Thoracic aorta (tissue), 2 donors: ENCODE measurements around the gene TYK2. TPM values are rescaled to one million over a fixed set of nuclear protein-coding genes. Genes with fewer than 3 reads are reported as not detected.

Experiments
- ATAC-seq: fragments of 150-250 bp; one replicate; pipeline ENCODE4 v1.8.0; 2017; ENCODE audit warnings: low read depth; ENCODE audit not compliant: insufficient number of reproducible peaks, low FRiP score
- DNase-seq: peaks from one replicate; pipeline ENCODE4 v3.0.0-alpha.2; 2020; ENCODE audit warnings: low spot score
- H3K27ac ChIP-seq, 2 donors: fragments of 200-600 bp; sonication (generic); 1 replicate in 1 of 2; 2 replicates in 1 of 2; pipeline ENCODE4 v1.5.1; 2016; ENCODE audit warnings: mild to moderate bottlenecking in 2 of 2, moderate library complexity in 2 of 2
- H3K27me3 ChIP-seq: fragments of 200-600 bp; sonication (generic); replicated peaks from 2 replicates; pipeline ENCODE4 v1.6.0; 2016; ENCODE audit warnings: mild to moderate bottlenecking; ENCODE audit not compliant: insufficient read depth
- H3K36me3 ChIP-seq: fragments of 200-600 bp; sonication (generic); one replicate; pipeline ENCODE4 v1.5.1; 2016
- H3K4me1 ChIP-seq, 2 donors: fragments of 200-600 bp; sonication (generic); 1 replicate in 1 of 2; 2 replicates in 1 of 2; pipeline versions ENCODE4 v1.5.1 to v1.6.0; 2016; ENCODE audit warnings: low read depth in 2 of 2, mild to moderate bottlenecking in 1 of 2; ENCODE audit not compliant: control insufficient read depth in 1 of 2
- H3K4me3 ChIP-seq: fragments of 200-600 bp; sonication (generic); 2 replicates; pipeline ENCODE4 v1.5.1; 2016; ENCODE audit warnings: mild to moderate bottlenecking
- H3K9me3 ChIP-seq: fragments of 200-600 bp; sonication (generic); 2 replicates; pipeline ENCODE4 v1.5.1; 2016
- CTCF ChIP-seq: fragments of 200-600 bp; sonication (generic); IDR thresholded peaks from one replicate; pipeline ENCODE4 v1.5.1; 2019; ENCODE audit warnings: antibody characterized with exemption
- total RNA-seq, 2 donors: library from RNA; depleted of rRNA; stranded (reverse); fragments of >200 nt; gene quantifications; one replicate each; pipeline versions ENCODE4 v1.1.0 to v1.2.3, GENCODE V29; 2016

TYK2 gene
- total RNA-seq, 2 donors from 2014 or later: 79.3 to 96.7 TPM

DNA sequence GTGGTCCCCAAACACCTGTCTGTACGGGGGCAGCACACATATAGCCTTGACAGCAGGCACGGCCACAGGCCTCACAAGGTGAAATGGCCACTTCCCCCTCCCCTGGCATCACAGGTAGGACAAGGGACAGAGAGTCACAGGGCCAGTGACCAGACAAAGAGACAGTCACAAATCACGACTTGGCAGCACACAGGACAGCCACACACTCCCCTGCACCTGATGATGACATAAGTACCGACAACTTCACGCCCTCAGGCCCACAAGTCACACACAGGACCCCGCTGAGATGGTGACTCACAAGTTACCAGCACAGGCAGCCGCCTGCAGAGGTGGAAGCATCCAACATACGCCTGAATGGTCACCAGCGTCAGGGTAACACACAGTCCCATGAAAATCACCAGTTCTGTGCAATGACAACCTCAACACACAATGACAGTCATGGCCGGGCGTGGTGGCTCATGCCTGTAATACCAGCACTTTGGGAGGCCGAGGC is 16.5 kb downstream of the TYK2 start:
- ATAC-seq (no peak), DNase-seq (no peak)
- H3K27ac ChIP-seq: no peak overlapping the region
- no peaks in the 10 kb centered on the region for H3K4me1 ChIP-seq
- no peaks in the 10 kb centered on the region for H3K27me3 ChIP-seq
- no peaks in the 10 kb centered on the region for H3K9me3 ChIP-seq
- no peak for TF ChIP-seq CTCF
- peaks cover 41% of the 10 kb centered on the region for H3K36me3 ChIP-seq
- H3K4me3 ChIP-seq: no peak overlapping the region

GRCh38 chr19:10362259-10362658 is 18.1 kb downstream of the TYK2 start:
- peaks cover 51% of the 10 kb centered on the region for H3K36me3 ChIP-seq
- H3K4me1 ChIP-seq: no peaks in the 10 kb centered on the region
- H3K9me3 ChIP-seq: no peaks in the 10 kb centered on the region
- H3K27ac ChIP-seq: no peak overlapping the region
- no peak overlapping the region for H3K4me3 ChIP-seq
- H3K27me3 ChIP-seq: no peaks in the 10 kb centered on the region
- ATAC-seq (no peak), DNase-seq (no peak)
- no peak for TF ChIP-seq CTCF

- ATAC-seq: no peak
Measured at GRCh38 chr19:10361569-10362011, 18.8 kb downstream of the TYK2 start.

DNA sequence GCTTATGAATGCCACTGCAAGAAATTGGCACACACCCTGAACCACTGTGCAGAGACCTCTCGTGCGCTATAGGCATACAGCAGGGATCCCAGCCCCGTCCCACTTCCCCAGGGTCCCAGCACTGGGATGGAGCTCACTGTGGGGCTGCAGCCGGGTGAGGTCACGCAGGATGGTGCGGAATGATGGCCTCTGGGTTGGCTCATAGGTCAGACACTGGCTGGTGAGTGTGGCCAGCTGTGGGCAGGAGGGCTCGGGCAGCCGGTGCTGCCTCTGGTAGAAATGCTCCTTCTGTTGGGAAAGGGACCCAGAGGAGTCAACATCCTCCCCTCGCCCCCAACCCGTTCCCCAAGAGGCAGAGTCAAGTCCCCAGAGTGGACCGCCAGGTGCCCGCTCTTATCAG is 23.9 kb downstream of the TYK2 start:
- Histone ChIP-seq H3K27ac (no peak overlapping the region), H3K4me1 (no peaks in the 10 kb centered on the region), H3K36me3 (peaks cover 45% of the 10 kb centered on the region), H3K27me3 (no peaks in the 10 kb centered on the region), H3K4me3 (no peak overlapping the region), H3K9me3 (no peaks in the 10 kb centered on the region)
- DNase-seq (no peak), ATAC-seq (no peak)
- TF ChIP-seq CTCF: no peak

More at GRCh38 chr19:10361569-10362011, 18.8 kb downstream of the TYK2 start:
- Histone ChIP-seq H3K27me3 (no peaks in the 10 kb centered on the region), H3K36me3 (peaks cover 49% of the 10 kb centered on the region), H3K4me3 (no peak overlapping the region), H3K27ac (no peak overlapping the region), H3K4me1 (no peaks in the 10 kb centered on the region), H3K9me3 (no peaks in the 10 kb centered on the region)
- TF ChIP-seq CTCF: no peak
- no peak for DNase-seq

DNA sequence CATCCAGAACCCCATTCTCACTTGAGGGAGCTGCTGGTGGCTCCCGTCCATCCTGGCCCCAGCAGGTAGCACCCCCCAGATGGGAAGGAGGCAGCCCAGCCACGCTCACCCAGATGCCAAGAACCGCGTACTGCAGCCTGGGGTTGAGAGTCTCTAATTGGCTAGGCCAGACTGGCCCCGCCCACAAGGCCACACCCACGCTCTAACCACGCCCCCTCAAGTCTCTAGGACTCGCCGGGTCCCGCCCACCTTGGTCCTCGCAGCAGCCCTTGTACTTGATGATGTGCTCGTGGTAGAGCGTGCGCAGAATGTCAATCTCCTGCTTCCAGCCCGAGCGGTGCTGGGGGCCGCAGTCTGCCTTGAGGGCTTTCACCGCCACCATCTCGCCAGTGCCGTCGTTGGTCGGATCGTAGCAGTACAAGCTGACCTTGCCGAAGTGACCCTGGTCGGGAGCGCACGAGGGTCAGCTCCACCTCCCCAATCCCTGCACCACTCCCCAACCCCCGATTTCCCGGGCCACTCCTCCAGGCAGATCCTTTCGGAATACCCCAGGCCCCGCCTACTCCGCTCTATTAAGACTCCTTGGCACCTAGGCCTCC is 26.5 kb downstream of the TYK2 start:
- DNase-seq (no peak), ATAC-seq (no peak)
- no peak for TF ChIP-seq CTCF
- Histone ChIP-seq H3K9me3 (no peaks in the 10 kb centered on the region), H3K27me3 (no peaks in the 10 kb centered on the region), H3K27ac (no peak overlapping the region), H3K4me1 (no peaks in the 10 kb centered on the region), H3K36me3 (peaks cover 49% of the 10 kb centered on the region), H3K4me3 (no peak overlapping the region)
